Islet precursor cell (in vitro differentiated cells): ENCODE results near the gene ACP5.
"Not testable (repeated sequence)": the region's sequence is repeated elsewhere in the genome, so short reads cannot be mapped to it uniquely, and the experiment has no call there.

Experiments
- DNase-seq: peaks from one replicate; pipeline ENCODE4 v3.0.0-alpha.2; 2018

Gene ACP5

DNA sequence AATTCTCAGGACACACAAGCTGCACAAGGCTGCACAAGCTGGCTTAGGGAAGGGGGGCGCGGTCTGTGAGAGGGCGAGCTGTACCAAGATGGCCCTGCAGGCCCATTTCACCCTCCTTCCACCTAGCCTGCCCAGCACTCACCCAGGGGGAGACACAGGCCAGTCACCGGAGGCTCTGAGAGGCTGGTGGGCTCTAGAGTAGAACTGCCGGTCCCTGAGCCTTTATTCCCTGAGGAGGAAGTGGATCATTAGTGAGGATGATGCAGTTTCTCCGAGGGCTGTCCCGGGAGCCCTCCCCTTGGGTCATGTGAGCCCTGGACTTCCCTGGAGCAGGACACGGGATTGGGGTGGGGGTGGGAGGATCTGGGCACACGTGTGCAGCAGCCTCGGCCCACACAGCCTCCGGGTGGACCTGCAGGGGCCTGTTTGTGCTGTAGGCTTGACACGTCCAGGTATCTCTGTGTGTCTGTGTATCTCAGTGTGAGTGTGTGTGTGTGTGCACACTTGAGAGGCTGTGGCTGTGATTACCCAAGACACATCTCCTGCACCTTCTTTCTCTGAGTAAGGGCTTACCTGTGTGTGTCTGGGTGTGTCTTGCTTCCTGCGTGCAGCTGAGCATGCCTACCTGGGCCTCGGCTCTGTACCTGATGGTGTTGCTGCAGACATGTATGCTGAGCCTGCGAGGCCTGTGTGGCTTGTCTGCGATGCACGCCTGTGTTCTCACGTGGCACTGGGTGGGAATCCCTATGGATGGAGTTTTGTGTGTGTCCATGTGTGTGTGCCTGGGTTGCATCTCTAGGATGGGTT lies at the start of gene ACP5:
Gene ACP5, minus strand, starts transcription at position 195 of the 807 bp plus-strand sequence. CDS start 328 bp downstream, outside the sequence.
- DNase-seq, result no peak

DNA sequence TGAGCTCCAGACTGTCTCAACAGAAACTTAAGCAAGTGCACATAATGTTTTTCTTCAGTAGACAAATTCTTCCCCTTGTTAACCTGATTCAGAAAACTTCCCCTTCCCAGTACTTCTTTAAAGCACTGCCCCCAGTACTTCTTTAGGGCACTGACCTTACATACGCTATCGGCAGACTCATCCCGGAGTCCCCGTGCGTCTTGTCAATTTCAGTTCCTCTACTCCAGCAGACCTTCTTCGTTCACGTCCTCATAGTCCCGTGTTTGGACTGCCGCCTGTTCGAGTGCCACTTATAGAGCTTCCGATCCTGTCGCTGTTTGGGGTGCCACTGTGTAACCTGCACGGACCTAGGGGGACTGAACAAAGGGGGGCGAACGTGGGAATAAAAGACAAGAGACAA lies 48.8 kb upstream of the ACP5 start:
- DNase-seq, result no peak

DNA sequence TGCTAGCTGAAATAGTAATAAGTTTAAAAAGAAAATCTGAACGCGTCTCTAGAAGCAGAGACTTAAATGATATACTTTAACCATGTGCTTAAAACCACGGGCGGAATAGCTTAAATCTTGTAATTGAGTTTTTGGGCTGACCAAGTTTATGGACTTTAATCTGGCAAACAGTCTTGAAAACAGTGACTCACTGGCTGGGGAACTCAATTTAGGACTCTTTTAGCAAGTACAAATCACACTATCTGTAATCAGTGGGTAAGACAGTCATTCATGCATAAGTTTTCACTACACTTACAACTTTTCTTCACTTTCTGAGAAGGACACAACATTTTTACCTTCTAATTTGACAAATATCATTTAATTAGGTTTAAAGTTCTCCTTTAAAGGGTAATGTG lies 46.6 kb upstream of the ACP5 start:
- no peak for DNase-seq

DNA sequence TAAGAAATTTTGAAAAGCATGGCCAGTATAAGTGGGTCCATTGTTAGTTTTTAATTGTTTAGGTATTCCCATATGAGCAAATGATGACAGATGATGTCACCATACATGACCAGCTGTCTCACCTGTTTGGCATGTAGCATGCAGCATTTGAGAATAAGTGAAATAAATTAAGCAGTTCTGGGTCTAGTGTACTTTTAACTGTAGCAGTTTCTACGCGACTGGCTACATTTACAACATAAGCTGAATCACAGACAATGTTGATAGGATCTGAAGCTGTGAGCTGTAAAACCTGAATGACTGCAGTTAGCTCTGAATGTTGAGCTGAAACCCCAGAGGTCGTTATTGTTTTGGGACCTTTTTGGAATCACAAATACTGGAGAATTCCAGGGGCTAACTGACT lies 45.0 kb upstream of the ACP5 start:
- DNase-seq, result not testable (repeated sequence)

DNA sequence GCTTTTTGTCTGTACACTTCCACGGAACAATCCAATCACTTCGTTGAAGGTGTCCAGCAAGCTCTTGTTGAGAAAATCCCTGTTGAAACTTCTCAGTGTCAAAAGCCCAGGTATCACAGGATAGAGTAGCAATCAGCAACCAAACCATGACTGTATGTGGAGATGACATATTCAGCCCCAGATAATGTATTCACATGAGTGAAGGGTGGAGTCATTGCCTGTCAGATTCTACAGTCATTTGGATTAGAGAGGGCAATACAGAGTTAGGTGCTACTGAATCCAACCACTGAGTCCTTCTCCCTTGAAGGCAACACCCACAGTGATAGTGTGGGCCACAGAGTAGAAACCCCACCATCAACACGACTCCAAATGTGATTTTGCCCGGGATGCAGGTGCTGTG lies 43.1 kb upstream of the ACP5 start:
- DNase-seq, result no peak

DNA sequence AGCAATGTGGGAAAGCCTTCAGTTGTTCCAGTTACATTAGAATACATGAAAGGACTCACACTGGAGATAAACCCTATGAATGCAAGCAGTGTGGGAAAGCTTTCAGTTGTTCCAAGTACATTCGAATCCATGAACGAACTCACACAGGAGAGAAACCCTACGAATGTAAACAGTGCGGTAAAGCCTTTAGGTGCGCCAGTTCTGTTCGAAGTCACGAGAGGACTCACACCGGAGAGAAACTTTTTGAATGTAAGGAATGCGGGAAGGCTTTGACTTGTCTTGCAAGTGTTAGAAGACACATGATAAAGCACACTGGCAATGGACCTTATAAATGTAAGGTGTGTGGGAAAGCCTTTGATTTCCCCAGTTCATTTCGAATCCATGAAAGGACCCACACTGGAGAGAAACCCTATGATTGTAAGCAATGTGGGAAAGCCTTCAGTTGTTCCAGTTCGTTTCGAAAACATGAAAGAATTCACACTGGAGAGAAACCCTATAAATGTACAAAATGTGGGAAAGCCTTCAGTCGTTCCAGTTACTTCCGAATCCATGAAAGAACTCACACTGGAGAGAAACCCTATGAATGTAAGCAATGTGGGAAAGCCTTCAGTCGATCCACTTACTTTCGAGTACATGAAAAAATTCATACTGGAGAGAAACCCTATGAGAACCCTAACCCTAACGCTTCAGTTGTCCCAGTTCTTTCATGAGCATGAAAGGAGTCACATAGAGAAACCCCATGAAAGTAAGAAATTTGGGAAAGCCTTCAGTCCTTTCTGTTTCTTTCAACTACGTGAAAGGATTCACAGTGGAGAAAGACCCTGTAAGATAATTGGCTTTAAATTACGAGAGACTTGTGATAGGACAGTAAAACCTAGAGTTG lies 40.0 kb upstream of the ACP5 start:
- DNase-seq, result no peak

DNA sequence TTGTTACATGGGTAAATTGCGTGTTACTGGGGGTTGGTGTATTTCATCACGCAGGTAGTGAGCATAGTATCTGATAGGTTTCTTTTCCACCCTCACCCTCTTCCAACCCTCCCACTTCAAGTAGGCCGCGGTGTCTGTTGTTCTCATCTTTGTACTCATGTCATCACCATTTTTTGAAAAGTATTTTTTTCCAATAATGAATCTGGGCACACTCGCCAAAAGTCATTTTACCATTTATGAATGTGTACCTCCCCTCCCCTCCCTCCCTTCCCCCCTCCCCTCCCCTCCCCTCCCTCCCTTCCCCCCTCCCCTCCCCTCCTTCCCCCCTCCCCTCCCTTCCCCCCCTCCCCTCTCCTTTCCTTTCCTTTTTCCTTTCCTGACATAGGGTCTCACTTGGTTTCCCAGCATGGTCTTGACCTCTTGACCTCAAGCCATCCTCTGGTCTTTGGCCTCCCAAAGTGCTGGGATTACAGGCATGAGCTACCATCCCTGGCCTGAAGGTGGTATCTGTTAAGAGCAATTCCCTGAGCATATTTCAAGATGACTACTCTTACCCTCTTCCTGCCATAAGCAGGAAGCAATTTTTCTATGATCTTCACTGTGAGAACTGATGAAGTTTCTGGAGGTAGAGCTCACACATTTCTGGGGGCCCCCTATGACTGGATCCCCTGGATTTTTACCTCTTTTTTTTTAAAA lies 35.5 kb upstream of the ACP5 start:
- no peak for DNase-seq

DNA sequence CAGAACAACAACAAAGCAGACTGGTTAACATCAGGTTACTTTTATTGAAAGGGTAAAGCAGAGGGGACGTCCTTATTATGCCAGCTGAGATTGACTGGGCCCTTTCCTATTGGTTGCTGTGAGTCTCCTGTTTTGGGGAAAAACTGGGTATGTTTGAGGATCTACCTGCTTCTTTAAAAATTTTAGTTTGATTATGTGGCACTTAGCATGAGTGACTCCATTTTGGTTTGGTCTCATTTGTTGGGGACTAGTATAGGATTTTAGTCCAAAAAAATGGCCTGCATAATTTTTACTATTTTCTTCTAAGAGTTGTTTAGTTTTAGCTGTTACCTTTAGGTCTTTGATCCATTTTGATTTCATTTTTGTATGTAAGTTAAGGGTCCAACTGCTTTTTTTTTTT lies 34.3 kb upstream of the ACP5 start:
- DNase-seq, result no peak

DNA sequence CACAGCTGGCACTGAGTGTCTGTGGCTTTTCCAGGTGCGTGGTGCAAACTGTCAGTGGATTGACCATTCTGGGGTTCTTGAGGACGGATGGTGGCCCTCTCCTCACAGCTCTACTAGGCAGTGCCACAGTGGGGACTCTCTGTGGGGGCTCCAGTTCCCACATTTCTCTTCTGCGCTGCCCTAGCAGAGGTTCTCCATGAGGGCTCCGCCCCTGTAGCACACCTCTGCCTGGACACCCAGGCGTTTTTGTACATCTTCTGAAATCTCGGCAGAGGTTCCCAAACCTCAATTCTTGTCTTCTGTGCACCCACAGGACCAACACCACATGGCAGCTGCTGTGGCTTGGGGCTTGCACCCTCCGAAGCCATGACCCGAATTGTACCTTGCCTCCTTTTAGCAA lies 29.0 kb upstream of the ACP5 start:
- no peak for DNase-seq

DNA sequence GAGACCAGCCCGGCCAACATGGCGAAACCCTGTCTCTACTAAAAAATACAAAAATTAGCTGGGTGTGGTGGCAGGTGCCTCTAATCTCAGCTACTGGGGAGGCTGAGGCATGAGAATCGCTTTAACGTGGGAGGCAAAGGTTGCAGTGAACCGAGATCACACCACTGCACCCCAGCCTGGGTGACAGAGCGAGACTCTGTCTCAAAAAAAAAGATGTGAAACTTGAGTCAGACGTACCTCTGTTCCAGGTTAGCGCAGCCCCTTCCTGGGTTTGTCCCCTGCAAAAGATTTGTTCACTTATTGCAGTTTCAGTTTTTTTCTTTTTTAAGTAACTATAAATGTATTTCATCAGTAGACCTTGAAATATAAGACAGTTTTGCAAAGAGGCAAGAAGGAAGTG lies 22.3 kb upstream of the ACP5 start:
- not testable (repeated sequence) for DNase-seq

DNA sequence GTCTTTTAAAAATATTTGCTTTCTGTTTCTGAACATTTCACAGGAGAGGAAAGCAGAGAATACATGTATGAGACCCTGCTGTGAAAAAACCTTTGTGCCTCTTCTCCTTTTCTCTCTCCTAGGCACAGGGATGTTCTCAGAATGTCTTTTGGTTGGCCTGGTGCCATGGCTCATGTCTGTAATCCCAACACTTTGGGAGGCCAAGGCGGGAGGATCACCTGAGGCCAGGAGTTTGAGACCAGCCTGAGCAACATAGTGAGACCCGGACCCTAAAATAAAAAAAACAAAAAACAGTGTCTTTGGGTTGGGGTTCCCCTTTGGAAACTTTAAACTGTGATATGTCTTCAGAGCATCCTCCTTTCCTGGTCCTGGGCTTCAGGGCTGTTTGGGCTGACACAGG lies 21.3 kb upstream of the ACP5 start:
- DNase-seq, result no peak

DNA sequence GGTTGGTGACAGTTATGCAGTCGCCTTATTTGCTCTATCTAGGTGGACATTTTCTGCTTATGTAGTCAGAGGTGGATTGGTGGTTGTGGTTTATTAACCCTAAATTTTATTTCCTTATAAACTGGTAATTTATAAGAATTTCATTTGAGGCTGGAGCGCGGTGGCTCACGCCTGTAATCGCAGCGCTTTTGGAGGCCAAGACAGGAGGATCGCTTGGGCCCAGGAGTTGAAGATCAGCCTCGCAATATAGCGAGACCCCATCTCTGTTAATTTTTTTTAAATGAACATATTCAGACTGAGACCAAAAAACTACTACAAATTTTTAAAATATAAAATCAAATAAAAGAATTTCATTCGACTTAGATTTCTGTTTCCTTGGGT lies 20.6 kb upstream of the ACP5 start:
- no peak for DNase-seq

DNA sequence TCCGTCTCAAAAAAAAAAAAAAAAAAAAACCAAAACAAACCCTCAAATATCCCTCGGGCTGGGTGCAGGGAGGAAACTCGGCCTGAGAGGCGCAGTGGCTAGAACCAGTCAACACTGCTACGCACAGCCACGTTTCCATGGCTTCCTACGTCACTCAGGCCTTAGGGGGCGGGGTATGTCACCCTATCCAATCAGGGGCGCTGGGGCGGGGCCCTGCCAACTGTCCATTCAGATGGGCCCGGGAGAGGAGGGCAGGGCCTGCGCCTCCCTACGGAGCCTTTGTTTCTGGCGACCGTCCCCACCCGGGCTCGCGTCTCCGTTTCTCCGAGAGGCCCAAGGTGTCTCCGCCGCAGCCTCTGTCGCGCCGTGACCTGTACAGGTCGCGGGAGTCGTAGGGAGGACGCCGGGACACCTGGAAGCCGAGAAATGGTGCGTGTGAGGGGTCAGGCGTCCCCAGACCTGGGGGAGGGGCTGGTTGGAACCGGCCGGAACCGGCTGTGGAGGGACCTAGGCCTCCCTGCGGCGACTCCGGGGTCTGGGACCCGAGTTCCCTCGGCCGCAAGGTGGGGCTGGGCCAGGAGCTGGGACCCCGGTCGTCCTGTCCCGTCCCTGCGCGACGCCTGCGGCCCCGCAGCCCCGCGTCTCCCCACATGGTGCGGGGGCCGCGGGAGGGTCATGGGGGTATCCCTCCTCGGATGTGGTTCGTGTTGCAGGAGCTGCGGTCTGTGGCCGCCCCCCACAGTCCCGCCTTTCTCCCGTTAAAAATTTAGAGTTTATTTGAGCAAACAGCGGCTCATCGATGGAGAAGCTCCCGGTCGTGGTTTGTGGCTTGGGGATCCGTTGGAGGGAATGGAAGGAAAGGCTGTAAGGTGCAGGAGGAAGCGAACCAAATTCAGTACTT lies 20.0 kb upstream of the ACP5 start, which contains the start of gene ZNF627:
Gene ZNF627, plus strand, starts transcription at position 282 of the 901 bp plus-strand sequence. Its CDS starts 145 bp downstream, at position 427.
- DNase-seq, result peak; percentile 99

DNA sequence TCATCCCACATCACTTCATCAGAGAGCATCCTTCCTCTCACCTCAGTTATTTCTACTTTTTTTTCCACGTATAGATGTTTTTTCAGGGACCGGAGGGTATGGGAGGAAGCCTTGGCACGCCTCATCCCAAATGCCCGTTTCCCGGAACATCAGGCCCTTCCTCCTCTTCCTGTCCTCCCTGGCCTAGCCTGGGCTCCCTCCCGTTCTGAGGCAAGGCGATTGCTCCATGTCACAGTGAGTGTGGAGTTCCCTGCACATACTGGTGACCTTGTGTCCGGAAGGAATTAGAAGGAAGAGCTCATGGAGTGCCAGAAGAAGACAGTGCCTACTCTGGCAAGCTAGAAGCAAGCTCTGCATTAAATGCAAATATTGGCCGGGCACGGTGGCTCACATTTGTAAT lies 18.7 kb upstream of the ACP5 start:
- DNase-seq, result no peak

DNA sequence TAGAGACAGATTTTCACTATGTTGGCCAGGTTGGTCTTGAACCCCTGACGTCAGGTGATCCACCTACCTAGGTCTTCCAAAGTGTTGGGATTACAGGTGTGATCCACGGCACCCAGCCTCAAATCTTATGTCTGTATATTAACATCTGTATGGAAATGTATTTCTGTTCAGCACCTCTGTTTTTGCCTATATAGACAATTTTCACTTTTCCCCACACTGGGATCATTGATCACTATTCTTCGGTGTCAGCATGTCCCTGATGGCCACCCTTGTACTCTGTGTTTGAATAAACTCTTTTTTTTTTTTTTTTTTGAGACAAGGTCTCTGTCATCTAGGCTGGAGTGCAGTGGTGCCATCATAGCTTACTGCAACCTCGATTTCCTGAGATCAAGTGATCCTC lies 16.6 kb upstream of the ACP5 start:
- DNase-seq, result no peak

DNA sequence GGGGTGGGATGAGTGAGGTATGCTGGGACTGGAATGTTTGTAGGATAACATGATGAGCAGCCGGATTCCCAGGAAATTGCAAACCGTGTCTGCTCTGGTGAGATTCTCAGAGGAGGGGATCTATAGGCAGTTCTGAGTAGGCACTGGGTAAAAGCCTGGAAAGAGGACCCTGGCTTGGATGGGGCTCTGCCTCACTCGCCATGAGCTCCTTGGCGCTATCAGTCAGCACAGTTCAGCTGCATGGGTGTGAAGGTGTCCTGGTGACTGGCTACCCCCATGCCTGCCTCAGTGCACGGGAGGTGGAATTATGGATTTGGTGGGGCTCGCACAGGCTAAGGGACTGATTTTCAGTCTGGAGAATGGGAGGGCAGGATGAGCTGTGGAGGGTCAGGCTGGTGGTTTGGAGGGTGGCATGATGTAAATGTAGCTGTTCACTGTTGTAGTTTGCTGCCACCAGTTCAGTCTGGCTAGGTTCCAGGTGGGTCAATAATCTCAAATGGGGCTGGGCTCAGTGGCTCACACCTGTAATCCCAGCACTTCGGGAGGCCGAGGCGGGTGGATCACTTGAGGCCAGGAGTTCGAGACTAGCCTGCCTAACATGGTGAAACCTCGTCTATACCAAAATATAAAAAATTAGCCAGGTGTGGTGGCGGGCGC lies 10.7 kb upstream of the ACP5 start:
- DNase-seq, result no peak

DNA sequence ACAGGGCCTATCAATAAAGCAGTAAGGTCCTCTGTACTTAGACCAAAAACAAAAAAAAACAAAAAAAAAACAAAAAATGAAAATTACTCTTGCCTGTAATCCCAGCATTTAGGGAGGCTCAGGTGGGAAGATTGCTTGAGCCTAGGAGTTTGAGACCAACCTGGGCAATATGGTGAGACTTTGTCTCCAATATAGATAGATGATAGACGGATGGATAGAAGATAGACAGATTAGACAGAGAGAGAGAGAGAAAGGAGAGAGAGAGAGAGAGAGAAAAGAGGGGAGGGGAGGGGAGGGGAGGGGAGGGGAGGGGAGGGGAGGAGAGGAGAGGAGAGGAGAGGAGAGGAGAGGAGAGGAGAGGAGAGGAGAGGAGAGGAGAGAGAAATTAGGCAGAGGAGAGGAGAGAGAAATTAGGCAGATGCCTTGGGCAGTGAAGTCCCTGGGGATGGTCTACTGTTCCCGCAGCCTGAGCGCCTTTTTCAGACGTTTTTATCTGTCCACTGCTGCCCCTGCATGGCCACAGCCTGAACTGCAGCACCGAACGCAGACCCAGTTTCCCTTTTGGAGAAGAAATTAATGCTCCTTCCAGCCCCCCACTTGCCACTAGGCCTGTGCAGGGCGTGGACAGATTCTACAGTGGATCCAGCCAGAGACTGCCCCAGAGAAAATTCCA lies 10.0 kb upstream of the ACP5 start:
- peak; percentile 87 for DNase-seq

DNA sequence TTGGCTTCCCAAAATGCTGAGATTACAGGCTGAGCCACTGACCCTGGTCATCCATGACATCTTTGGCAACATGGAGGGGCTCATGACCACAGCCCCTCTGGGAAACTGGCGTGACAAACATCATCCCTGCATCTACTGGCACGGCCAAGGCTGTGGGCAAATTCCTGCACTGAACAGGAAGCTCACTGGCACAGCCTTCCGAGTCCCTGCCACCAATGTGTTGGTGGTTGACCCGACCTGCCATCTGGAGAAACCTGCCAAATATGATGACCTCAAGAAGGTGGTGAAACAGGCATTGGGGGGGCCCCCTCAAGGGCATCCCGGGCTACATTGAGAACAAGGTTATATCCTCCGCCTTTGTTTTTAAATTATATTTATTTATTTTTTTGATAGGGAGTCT lies 8.9 kb upstream of the ACP5 start:
- DNase-seq, result no peak

DNA sequence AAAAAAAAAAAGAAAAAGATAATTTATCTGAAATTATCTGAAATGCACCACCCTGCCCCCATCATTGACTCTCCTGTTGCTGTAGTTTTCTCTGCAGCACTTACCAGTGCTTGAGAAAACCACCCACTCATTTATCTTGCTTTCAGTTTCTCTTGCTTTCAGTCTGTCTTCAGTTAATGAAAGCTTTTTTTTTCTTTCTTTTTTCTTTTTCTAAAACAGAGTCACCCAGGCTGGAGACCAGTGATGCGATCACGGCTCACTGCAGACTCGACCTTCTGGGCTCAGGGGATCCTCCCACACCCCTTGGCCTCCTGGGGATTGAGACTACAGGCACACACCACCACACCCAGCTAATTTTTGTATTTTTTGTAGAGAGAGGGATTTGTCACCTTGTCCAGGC lies 4.3 kb upstream of the ACP5 start:
- no peak for DNase-seq

DNA sequence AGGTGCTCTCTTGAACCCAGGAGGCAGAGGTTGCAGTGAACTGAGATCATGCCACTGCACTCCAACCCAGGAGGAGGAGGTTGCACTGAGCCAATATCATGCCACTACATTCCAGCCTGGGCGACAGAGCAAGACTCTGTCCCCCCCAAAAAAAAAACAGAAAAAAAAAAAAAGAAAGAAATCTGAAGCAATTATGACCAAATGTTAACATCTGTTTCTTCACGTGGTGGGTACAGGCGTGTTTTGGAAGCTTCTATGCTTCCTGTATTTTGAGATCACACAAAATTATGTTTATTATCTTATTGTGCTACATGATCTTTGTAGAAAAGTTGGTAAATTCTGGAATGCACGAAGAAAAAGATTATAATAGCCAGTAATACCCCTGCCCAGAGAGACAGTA lies 2.7 kb upstream of the ACP5 start:
- no peak for DNase-seq
